Cardiac fibroblast (primary cell): Measurements from ENCODE around the gene TMEM63A.
"Not testable (repeated sequence)": the region's sequence is repeated elsewhere in the genome, so short reads cannot be mapped to it uniquely, and the experiment has no call there.

ENCODE experiments used
- DNase-seq, 2 donors: peaks; one replicate each; pipeline versions ENCODE4 v3.0.0 to v3.0.0-alpha.2; 2010; ENCODE audit warnings: low read depth in 2 of 2
- H3K4me3 ChIP-seq, 2 donors: replicated peaks in 1 of 2; 1 replicate in 1 of 2; 2 replicates in 1 of 2; pipeline ENCODE4 v1.5.1; 2011; ENCODE audit warnings: low read depth in 2 of 2, low read length in 2 of 2, mild to moderate bottlenecking in 2 of 2, moderate library complexity in 1 of 2
- TF ChIP-seq, protein P1 (sequence below): IDR thresholded peaks from one replicate; pipeline ENCODE4 v1.5.1; 2011; ENCODE audit warnings: low read depth, mild to moderate bottlenecking, low read length, inconsistent platforms

Gene TMEM63A

DNA sequence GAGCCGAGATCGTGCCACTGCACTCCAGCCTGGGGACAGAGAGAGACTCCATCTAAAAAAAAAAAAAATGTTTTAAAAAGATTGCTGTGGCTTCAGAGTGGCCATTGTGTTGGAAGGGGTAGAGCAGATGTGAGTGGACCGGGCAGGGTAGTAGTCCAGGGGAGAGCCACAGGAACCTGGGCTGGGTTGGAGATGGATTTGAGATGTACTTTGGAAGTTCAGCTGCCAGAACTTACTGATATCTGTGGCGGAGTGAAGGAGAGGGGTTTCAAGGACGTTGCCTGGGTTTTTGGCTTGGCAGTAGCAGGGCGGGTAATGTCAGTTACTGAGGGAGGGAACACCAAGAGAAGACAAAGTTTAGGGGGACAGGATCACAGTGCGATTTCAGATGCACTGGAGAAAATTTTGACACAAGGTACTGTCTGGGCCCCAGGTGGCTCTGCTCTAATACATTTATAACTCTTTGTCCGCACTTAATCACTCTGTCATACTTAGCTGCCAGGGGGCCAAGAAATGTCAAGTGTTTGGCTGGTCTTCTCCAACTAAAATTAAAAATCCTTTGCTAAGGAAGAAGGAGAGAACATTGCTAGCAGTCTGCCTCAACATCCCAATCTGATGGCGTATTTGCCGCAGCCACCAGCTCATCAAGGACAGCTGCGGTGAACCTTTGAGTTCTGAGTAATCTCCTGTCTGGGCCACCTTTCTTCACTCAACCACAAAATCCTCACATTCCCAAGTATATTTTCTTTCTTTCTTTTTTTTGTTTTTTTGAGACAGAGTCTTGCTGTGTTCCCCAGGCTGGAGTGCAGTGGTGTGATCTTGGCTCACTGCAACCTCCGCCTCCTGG lies 62.6 kb downstream of the TMEM63A start:
- TF ChIP-seq, protein P1, sequence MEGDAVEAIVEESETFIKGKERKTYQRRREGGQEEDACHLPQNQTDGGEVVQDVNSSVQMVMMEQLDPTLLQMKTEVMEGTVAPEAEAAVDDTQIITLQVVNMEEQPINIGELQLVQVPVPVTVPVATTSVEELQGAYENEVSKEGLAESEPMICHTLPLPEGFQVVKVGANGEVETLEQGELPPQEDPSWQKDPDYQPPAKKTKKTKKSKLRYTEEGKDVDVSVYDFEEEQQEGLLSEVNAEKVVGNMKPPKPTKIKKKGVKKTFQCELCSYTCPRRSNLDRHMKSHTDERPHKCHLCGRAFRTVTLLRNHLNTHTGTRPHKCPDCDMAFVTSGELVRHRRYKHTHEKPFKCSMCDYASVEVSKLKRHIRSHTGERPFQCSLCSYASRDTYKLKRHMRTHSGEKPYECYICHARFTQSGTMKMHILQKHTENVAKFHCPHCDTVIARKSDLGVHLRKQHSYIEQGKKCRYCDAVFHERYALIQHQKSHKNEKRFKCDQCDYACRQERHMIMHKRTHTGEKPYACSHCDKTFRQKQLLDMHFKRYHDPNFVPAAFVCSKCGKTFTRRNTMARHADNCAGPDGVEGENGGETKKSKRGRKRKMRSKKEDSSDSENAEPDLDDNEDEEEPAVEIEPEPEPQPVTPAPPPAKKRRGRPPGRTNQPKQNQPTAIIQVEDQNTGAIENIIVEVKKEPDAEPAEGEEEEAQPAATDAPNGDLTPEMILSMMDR, result no peak
- DNase-seq, result peak in 1 of 2 donors; percentile 24
- H3K4me3 ChIP-seq, result no peak overlapping the region

DNA sequence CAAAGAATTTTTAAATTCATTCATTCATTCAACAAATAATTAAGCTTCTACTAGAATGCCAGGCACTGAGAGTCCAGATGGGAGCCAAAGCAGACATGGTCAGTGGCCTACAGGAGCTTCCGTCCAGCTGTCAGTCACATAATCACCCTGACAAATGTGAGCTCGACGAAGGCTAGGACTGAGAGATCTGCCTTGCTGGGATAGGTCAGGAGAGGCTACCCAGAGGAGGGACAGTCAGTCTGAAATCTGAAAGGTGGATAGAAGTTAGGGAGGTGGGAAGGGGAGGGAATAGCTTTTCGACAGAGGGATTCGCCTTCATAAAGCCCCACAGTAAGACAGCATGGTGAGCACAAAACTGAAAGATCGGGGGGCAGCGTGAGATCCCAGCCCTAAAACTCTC lies 64.0 kb downstream of the TMEM63A start:
- no peak overlapping the region for H3K4me3 ChIP-seq
- no peak for DNase-seq

DNA sequence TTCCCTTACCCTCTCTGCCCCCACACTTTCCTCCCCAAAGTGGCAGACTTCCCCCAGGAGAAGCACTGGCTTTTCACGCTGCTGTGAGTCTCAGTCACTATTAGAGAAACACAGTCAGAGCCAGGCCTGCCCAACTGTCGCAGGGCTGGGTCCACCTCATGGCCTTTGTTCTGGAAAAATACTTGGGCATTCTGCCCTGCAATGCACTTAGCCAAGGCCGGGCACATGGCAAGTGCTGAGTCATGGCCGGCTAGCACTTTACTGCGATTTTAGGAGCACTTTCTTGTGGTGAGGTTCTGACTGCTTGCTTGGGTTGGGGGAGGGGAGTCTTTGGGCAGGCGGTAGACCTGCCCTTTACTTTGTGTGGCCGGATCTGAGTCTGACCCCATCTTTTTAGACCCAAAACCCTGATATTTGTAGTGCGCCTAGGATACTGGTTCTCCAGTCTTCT lies 64.5 kb downstream of the TMEM63A start:
- no peak overlapping the region for H3K4me3 ChIP-seq

More for the DNA sequence above, 64.0 kb downstream of the TMEM63A start:
- TF ChIP-seq, protein P1, result no peak

DNA sequence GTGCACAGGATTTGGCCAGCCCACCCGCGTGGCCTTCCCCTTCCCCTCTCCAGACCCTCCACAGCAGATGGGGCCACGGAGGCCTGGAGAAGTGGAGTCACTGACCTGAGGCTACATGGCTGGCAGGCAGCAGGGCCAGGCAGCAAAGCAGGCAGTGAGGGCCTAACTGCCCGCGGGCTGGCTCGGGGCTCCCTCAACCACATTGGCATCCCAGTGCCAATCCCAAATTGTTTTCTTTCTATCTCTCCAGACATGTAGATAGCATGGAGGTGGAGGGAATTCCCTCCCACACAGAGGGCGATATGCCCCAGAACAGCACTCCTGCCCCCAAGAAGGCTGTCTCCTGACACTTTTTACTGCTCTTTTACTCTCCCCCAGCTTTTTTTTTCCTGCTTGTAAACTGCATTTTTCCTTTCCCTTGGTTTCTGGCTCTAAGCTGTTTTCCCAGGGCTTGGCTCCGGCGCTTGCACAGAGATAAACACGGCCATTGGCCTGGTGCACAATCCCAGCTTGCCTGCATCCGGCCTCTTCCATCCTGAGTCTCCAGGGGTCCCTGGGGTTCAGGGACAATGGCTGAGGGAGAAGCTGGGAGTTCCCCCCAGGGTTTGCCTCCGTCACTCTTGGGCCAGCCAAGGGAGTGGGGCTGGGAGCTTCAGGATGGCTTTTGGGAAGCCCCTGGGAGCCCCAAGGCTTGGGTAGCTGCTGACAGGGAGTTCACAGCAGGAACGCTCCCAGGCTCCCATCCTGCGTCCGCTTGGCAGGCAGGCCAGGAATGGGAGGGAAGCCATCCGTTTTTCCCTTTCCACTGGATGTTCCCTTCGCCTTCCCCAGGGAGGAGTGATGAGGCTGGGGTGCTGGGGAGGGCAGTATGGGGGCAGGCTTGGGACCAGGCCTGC lies 65.3 kb downstream of the TMEM63A start:
- TF ChIP-seq, protein P1, result no peak
- peak; percentile 23 to 92 for DNase-seq
- no peak overlapping the region for H3K4me3 ChIP-seq

More for the DNA sequence above, 64.5 kb downstream of the TMEM63A start:
- TF ChIP-seq, protein P1, result no peak
- DNase-seq, result peak; percentile 91 to 96

DNA sequence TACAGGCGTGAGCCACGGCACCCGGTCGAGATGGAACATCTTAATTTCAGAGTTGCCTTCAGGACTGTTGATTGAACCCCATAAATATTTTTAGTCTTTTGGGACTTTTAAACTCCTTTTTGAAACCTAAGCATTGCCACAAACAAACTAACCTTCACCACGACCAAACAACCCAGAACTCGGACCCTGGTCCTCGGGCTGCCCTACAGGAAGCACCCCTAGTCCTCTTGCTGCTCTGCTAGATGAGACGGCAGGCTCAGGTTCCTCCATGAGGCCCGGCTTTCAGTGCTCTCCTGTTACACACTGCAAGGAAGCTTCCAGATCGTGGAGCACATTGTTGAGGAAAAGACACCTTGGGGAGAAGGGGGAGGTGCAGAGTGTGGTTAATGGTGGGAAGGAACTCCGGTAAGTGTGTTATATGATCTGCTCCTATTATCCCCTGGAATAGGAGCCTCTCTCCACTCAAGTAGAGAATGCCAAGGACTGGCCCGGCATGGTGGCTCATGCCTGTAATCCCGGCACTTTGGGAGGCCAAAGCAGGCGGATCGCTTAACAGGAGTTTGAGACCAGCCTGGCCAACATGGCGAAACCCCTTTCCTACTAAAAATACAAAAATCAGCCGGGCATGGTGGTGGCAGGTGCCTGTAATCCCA lies 66.5 kb downstream of the TMEM63A start:
- H3K4me3 ChIP-seq, result no peak overlapping the region
- no peak for DNase-seq
- TF ChIP-seq, protein P1, result no peak

DNA sequence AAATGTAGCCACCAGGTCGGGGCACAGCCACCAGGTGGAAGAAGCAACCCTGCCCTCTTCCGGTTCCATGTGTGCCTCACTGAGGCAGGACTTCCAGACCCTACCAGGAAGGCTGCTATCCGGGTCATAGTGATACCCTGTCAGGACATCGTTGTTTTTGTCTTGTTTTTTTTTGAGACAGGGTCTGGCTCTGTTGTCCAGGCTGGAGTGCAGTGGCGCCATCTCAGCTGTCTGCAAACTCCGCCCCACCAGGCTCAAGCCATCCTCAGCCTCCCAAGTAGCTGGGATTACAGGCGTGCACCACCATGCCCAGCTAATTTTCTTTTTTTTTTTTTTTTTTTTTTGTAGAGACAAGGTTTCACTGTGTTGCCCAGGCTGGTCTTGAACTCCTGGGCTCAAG lies 67.1 kb downstream of the TMEM63A start:
- DNase-seq, H3K4me3 ChIP-seq: not testable (repeated sequence)
